K562 (cell line): ENCODE measurements around the gene SUPT3H. TPM values are rescaled to one million over a fixed set of nuclear protein-coding genes. Genes with fewer than 3 reads are reported as not detected.

Experiments
- ATAC-seq: fragments of 200-7000 bp; cut with Tn5 transposase; 3 replicates; pipeline ENCODE4 v1.9.1; 2020; ENCODE audit warnings: moderate library complexity
- BruUV-seq: library from RNA; stranded (reverse); fragments of 400-500 nt; replicated peaks from 2 replicates; lab custom pipeline; 2021; lab: Mats Ljungman, UMichigan
- CTCF ChIA-PET: fragments of 300-600 bp; formaldehyde crosslinking; extraction: SDS; loops from one replicate; lab custom pipeline; 2021; ENCODE audit warnings: low intra/inter-chr PET ratio; lab: Yijun Ruan, JAX
- POLR2A ChIA-PET: fragments of 300-600, 350-650 bp; sonication (Branson Sonifier 250); formaldehyde crosslinking; extraction: SDS; loops from one replicate; lab custom pipeline; 2021; ENCODE audit warnings: antibody characterized with exemption, inconsistent platforms; lab: Yijun Ruan, JAX
- DNase-seq, 4 experiments: peaks; one replicate each; pipeline versions ENCODE4 v3.0.0 to v3.0.0-alpha.2; 2011 to 2018; ENCODE audit warnings: low spot score in 3 of 4, mixed read lengths in 3 of 4; ENCODE audit errors: extremely low read depth in 1 of 4
- FAIRE-seq: peaks from 2 replicates; lab custom pipeline; 2011; peaks lifted over from hg19 to GRCh38; lab: Jason Lieb, UNC
- H2AFZ ChIP-seq: 2 replicates; pipeline ENCODE4 v1.6.0; 2011; ENCODE audit warnings: low read depth, low read length, control low read depth, inconsistent platforms
- H3K27ac ChIP-seq: fragments of 200-600 bp; 3 replicates; pipeline ENCODE4 v1.8.0; 2011; ENCODE audit warnings: low read depth, mild to moderate bottlenecking, control low read depth, inconsistent platforms, low read length, moderate library complexity, mixed read lengths; ENCODE audit errors: extremely low read depth
- H3K27me3 ChIP-seq, 2 experiments: fragments of 300-600 bp in 1 of 2; 2 replicates in 1 of 2; 3 replicates in 1 of 2; pipeline versions ENCODE4 v1.6.0 to v1.8.0; 2011; ENCODE audit warnings: inconsistent platforms in 2 of 2, low read length in 2 of 2, mild to moderate bottlenecking in 1 of 2, mixed read lengths in 1 of 2, moderate library complexity in 1 of 2; ENCODE audit not compliant: control insufficient read depth in 2 of 2, insufficient read depth in 2 of 2
- H3K36me3 ChIP-seq: fragments of 300-600 bp; 3 replicates; pipeline ENCODE4 v1.8.0; 2011; ENCODE audit warnings: mild to moderate bottlenecking, low read length, inconsistent platforms; ENCODE audit not compliant: control insufficient read depth, insufficient read depth
- H3K4me1 ChIP-seq, 2 experiments: fragments of 200-600 bp in 1 of 2; replicated peaks in 1 of 2; 2 replicates in 1 of 2; 3 replicates in 1 of 2; pipeline versions ENCODE4 v1.5.1 to v1.8.0; 2011; ENCODE audit warnings: inconsistent platforms in 2 of 2, low read length in 2 of 2, mild to moderate bottlenecking in 1 of 2, mixed read lengths in 1 of 2, moderate library complexity in 1 of 2; ENCODE audit not compliant: control insufficient read depth in 2 of 2, insufficient read depth in 2 of 2
- H3K4me2 ChIP-seq: 2 replicates; pipeline ENCODE4 v1.6.1; 2011; ENCODE audit warnings: low read length, control low read depth, inconsistent platforms, mixed read lengths; ENCODE audit not compliant: insufficient read depth
- H3K4me3 ChIP-seq: fragments of 200-600 bp; sonication (generic), shearing (Covaris generic); 2 replicates; pipeline ENCODE4 v1.5.1; 2016; ENCODE audit warnings: control low read depth, inconsistent platforms
- H3K79me2 ChIP-seq: fragments of 200-600 bp; 3 replicates; pipeline ENCODE4 v1.8.0; 2011; ENCODE audit warnings: low read length, inconsistent platforms; ENCODE audit not compliant: control insufficient read depth, insufficient read depth
- H3K9ac ChIP-seq, 2 experiments: 2 replicates each; pipeline versions ENCODE4 v1.6.0 to v1.6.1; 2011; ENCODE audit warnings: low read depth in 2 of 2, low read length in 2 of 2, control low read depth in 1 of 2, inconsistent platforms in 1 of 2, mild to moderate bottlenecking in 1 of 2, mixed read lengths in 1 of 2; ENCODE audit not compliant: insufficient read depth in 1 of 2
- H3K9me1 ChIP-seq: one replicate; pipeline ENCODE4 v1.6.0; 2011; ENCODE audit warnings: inconsistent platforms, mild to moderate bottlenecking, low read length, moderate library complexity; ENCODE audit not compliant: control insufficient read depth, insufficient read depth
- H3K9me3 ChIP-seq: replicated peaks from 2 replicates; pipeline ENCODE4 v1.5.1; 2011; ENCODE audit warnings: low read depth, low read length, inconsistent platforms; ENCODE audit not compliant: control insufficient read depth, insufficient read depth
- H4K20me1 ChIP-seq: replicated peaks from 2 replicates; pipeline ENCODE4 v1.6.1; 2011; ENCODE audit warnings: low read length, inconsistent platforms, mixed read lengths; ENCODE audit not compliant: control insufficient read depth, insufficient read depth
- AFF4 ChIP-seq: sonication (generic); formaldehyde crosslinking; IDR thresholded peaks from 2 replicates; pipeline ENCODE4 v1.8.0; 2023; ENCODE audit warnings: mild to moderate bottlenecking, missing genetic modification reagents
- ARID4B ChIP-seq: sonication (generic); formaldehyde crosslinking; IDR thresholded peaks from 2 replicates; pipeline ENCODE4 v1.8.0; 2022; ENCODE audit warnings: mild to moderate bottlenecking, missing genetic modification reagents
- BDP1 ChIP-seq: IDR thresholded peaks from 3 replicates; pipeline ENCODE4 v1.6.1; 2011; ENCODE audit not compliant: insufficient read length, insufficient read depth
- DDX20 ChIP-seq: fragments of 450-650 bp; IDR thresholded peaks from 2 replicates; pipeline ENCODE4 v1.6.1; 2016; ENCODE audit warnings: missing genetic modification characterization, low read depth, mild to moderate bottlenecking, missing compliant biosample characterization, moderate library complexity
- HDAC2 ChIP-seq: fragments of 450-650 bp; IDR thresholded peaks from 2 replicates; pipeline ENCODE4 v1.6.1; 2016; ENCODE audit warnings: mild to moderate bottlenecking
- NR2C1 ChIP-seq, 2 experiments: fragments of 450-650 bp; IDR thresholded peaks; 2 replicates each; pipeline ENCODE4 v1.6.1; 2017; ENCODE audit warnings: mild to moderate bottlenecking in 2 of 2, antibody characterized with exemption in 1 of 2, inconsistent platforms in 1 of 2, missing compliant biosample characterization in 1 of 2, missing genetic modification characterization in 1 of 2
- RFX1 ChIP-seq: fragments of 450-650 bp; IDR thresholded peaks from 2 replicates; pipeline ENCODE4 v1.6.1; 2016; ENCODE audit warnings: mild to moderate bottlenecking, moderate library complexity
- SPI1 ChIP-seq: IDR thresholded peaks from 2 replicates; pipeline ENCODE4 v1.6.1; 2011; ENCODE audit warnings: low read depth, low read length, control low read depth, borderline replicate concordance
- XRCC5 ChIP-seq: fragments of 200-400 bp; formaldehyde crosslinking; IDR thresholded peaks from 2 replicates; pipeline ENCODE4 v1.6.1; 2017; ENCODE audit warnings: low read depth, mild to moderate bottlenecking, low read length
- WGBS: fragments of 100-300 bp; shearing (Covaris generic); methylation state at CpG from one replicate; pipeline ENCODE4 v1.1.6; 2016; ENCODE audit warnings: low coverage, mixed read lengths; ENCODE audit not compliant: insufficient coverage; ENCODE audit errors: missing lambda C conversion rate; 5-methylcytosine and 5-hydroxymethylcytosine counted together
- in situ Hi-C: fragments of 300-500 bp; cut with MboI; formaldehyde crosslinking; loops from 4 replicates; pipeline ENCODE4 v1.15.0; 2018; ENCODE audit warnings: inconsistent platforms, mixed read lengths
- intact Hi-C: fragments of 100-400 bp; cut with micrococcal nuclease; formaldehyde crosslinking; loops from 2 replicates; pipeline ENCODE4 v1.14.2; 2022
- polyA plus RNA-seq, 8 experiments: library from polyadenylated mRNA; depleted of rRNA in 4 of 8; stranded (reverse) in 5 of 8; unstranded in 3 of 8; fragments of >200 nt; fragmentation: Nextera tagmentation in 2 of 8; fragmentation: Illumina TruSeq in 1 of 8; extraction: Ambion mirVana in 2 of 8; extraction: Trizol in 1 of 8; gene quantifications; 2 replicates each; pipeline versions ENCODE4 v1.2.1 to v1.2.3, GENCODE V29; 2011 to 2014; ENCODE audit warnings: inconsistent platforms in 1 of 8, missing spikeins in 1 of 8
- total RNA-seq, 7 experiments: library from RNA; depleted of rRNA in 6 of 7; stranded (reverse); fragments of >200 nt in 6 of 7; fragmentation: Illumina TruSeq in 2 of 7; extraction: Trizol in 2 of 7; gene quantifications; 2 replicates each; pipeline versions ENCODE4 v1.2.1 to v1.2.3, GENCODE V29; 2011 to 2021; ENCODE audit warnings: low replicate concordance in 1 of 7

The SUPT3H gene
- total and polyA plus RNA-seq, 9 of the 15 experiments (the other 6 are each of a cell fraction or from before 2014, with no cell fraction given) = 7.2 to 16.3 (median 11.9) TPM

- intact Hi-C loops (no loop called here), in situ Hi-C loops (no loop called here)
- Histone ChIP-seq H3K9me1 (no peaks in the 10 kb centered on the region), H3K36me3 (no peaks in the 10 kb centered on the region), H3K4me3 (no peak overlapping the region), H3K27ac (no peak overlapping the region), H3K27me3 (no peaks in the 10 kb centered on the region), H3K9me3 (no peaks in the 10 kb centered on the region), H3K4me2 (no peak overlapping the region), H2AFZ (no peak overlapping the region)
- ATAC-seq = no peak
- POLR2A ChIA-PET = no interaction called here
- no peak for DNase-seq
- TF ChIP-seq DDX20 (no peak), NR2C1 (IDR thresholded peaks at IDR 0.05) (no peak), NR2C1 (tag; IDR thresholded peaks at IDR 0.05) (no peak), HDAC2 (no peak), XRCC5 (no peak), BDP1 (no peak), RFX1 (no peak), SPI1 (no peak)
- TF ChIP-seq, all 486 proteins: peak for 0
- H4K20me1 ChIP-seq = no peaks in the 10 kb centered on the region
- H3K79me2 ChIP-seq = no peaks in the 10 kb centered on the region
- CTCF ChIA-PET = no interaction called here
- BruUV-seq = no TSS peak
- WGBS = 50% methylated on average over 2 of the region's 2 CpGs
- no peak overlapping the region for H3K9ac ChIP-seq
- H3K4me1 ChIP-seq = no peaks in the 10 kb centered on the region
- FAIRE-seq = no peak
Measured at GRCh38 chr6:45272626-45273025, 105.1 kb downstream of the SUPT3H start.

- Histone ChIP-seq H3K27me3 (no peaks in the 10 kb centered on the region), H3K9ac (no peak overlapping the region)
- TF ChIP-seq AFF4 (CRISPR knock-in tag) (no peak), ARID4B (CRISPR knock-in tag) (no peak)
Measured at GRCh38 chr6:45265246-45265645, 112.5 kb downstream of the SUPT3H start.

More at GRCh38 chr6:45265246-45265645, 112.5 kb downstream of the SUPT3H start:
- ChIA-PET CTCF (no interaction called here), POLR2A (no interaction called here)
- no peak for ATAC-seq
- no peaks in the 10 kb centered on the region for H3K36me3 ChIP-seq
- 94% methylated on average over 2 of the region's 2 CpGs for WGBS
- H3K9me3 ChIP-seq = no peaks in the 10 kb centered on the region
- FAIRE-seq = no peak
- in situ Hi-C loops = no loop called here
- H3K4me1 ChIP-seq = no peaks in the 10 kb centered on the region
- H3K79me2 ChIP-seq = no peaks in the 10 kb centered on the region
- no peak for DNase-seq
- H3K9me1 ChIP-seq = no peaks in the 10 kb centered on the region
- no peak overlapping the region for H3K4me2 ChIP-seq
- H4K20me1 ChIP-seq = no peaks in the 10 kb centered on the region
- intact Hi-C loops = no loop called here
- BruUV-seq = no TSS peak
- no peak overlapping the region for H3K27ac ChIP-seq
- no peak overlapping the region for H2AFZ ChIP-seq
- no peak overlapping the region for H3K4me3 ChIP-seq
